CD14-positive monocyte (primary cell): ENCODE data around the gene CELF4. TPM values are rescaled to one million over a fixed set of nuclear protein-coding genes. Genes with fewer than 3 reads are reported as not detected.

Experiments
- DNase-seq, 3 donors: peaks; one replicate each; pipeline ENCODE4 v3.0.0-alpha.2; 2011 to 2022
- H2AFZ ChIP-seq: 2 replicates; pipeline ENCODE4 v1.6.0; 2012; ENCODE audit warnings: mild to moderate bottlenecking, low read depth, low read length, inconsistent platforms; ENCODE audit not compliant: insufficient read depth, poor library complexity, severe bottlenecking
- H3K27ac ChIP-seq, 2 donors: 1 replicate in 1 of 2; 2 replicates in 1 of 2; pipeline ENCODE4 v1.5.1; 2012 to 2013; ENCODE audit warnings: low read length in 2 of 2, control low read depth in 1 of 2, inconsistent platforms in 1 of 2, low read depth in 1 of 2, mild to moderate bottlenecking in 1 of 2
- H3K27me3 ChIP-seq, 2 donors: one replicate each; pipeline versions ENCODE4 v1.6.0 to v1.6.1; 2011 to 2013; ENCODE audit warnings: low read length in 2 of 2; ENCODE audit not compliant: control insufficient read depth in 2 of 2, insufficient read depth in 2 of 2
- H3K36me3 ChIP-seq, 2 donors: replicated peaks in 1 of 2; 1 replicate in 1 of 2; 2 replicates in 1 of 2; pipeline versions ENCODE4 v1.5.1 to v1.6.1; 2012 to 2013; ENCODE audit warnings: low read length in 2 of 2, control low read depth in 1 of 2, inconsistent platforms in 1 of 2, mild to moderate bottlenecking in 1 of 2; ENCODE audit not compliant: insufficient read depth in 2 of 2, control insufficient read depth in 1 of 2
- H3K4me1 ChIP-seq, 2 donors: 1 replicate in 1 of 2; 2 replicates in 1 of 2; pipeline versions ENCODE4 v1.5.1 to v1.6.1; 2012 to 2013; ENCODE audit warnings: low read length in 2 of 2, control low read depth in 1 of 2, inconsistent platforms in 1 of 2, mild to moderate bottlenecking in 1 of 2, moderate library complexity in 1 of 2; ENCODE audit not compliant: insufficient read depth in 2 of 2, control insufficient read depth in 1 of 2
- H3K4me2 ChIP-seq: replicated peaks from 2 replicates; pipeline ENCODE3; 2012; ENCODE audit warnings: low read length, moderate library complexity, mild to moderate bottlenecking; ENCODE audit not compliant: poor library complexity, severe bottlenecking; ENCODE audit errors: extremely low read depth
- H3K4me3 ChIP-seq, 3 experiments: fragments of 200-600 bp in 1 of 3; sonication (generic) in 1 of 3; replicated peaks in 1 of 3; 1 replicate in 2 of 3; 2 replicates in 1 of 3; pipeline ENCODE4 v1.5.1; 2011 to 2013; ENCODE audit warnings: low read length in 3 of 3, mild to moderate bottlenecking in 3 of 3, control low read depth in 2 of 3, low read depth in 2 of 3, inconsistent platforms in 1 of 3, moderate library complexity in 1 of 3
- H3K79me2 ChIP-seq: 2 replicates; pipeline ENCODE4 v1.6.0; 2012; ENCODE audit warnings: mild to moderate bottlenecking, control low read depth, inconsistent platforms, low read length, moderate library complexity; ENCODE audit not compliant: insufficient read depth
- H3K9ac ChIP-seq: 2 replicates; pipeline ENCODE4 v1.6.0; 2017; ENCODE audit warnings: low read length, mild to moderate bottlenecking; ENCODE audit not compliant: insufficient read depth, poor library complexity, severe bottlenecking
- H3K9me3 ChIP-seq, 2 donors: replicated peaks in 1 of 2; 1 replicate in 1 of 2; 2 replicates in 1 of 2; pipeline versions ENCODE4 v1.5.1 to v1.6.1; 2012 to 2013; ENCODE audit warnings: low read length in 2 of 2, control low read depth in 1 of 2; ENCODE audit not compliant: control insufficient read depth in 1 of 2, insufficient read depth in 1 of 2
- H4K20me1 ChIP-seq: 2 replicates; pipeline ENCODE4 v1.6.0; 2012; ENCODE audit warnings: mild to moderate bottlenecking, low read length, control low read depth, moderate library complexity; ENCODE audit not compliant: insufficient read depth
- H3K27ac Mint-ChIP-seq, 7 donors: one replicate each; pipeline ENCODE4 v1.8.0; 2020; ENCODE audit warnings: mild to moderate bottlenecking in 7 of 7, mixed read lengths in 7 of 7, moderate library complexity in 6 of 7, inconsistent platforms in 2 of 7
- H3K27me3 Mint-ChIP-seq, 3 donors: one replicate each; pipeline ENCODE4 v1.8.0; 2021 to 2022; ENCODE audit warnings: low read depth in 3 of 3, mild to moderate bottlenecking in 3 of 3, mixed read lengths in 3 of 3, moderate library complexity in 3 of 3, inconsistent platforms in 1 of 3
- H3K36me3 Mint-ChIP-seq, 2 donors: one replicate each; pipeline ENCODE4 v1.8.0; 2020; ENCODE audit warnings: mixed read lengths in 2 of 2, inconsistent platforms in 1 of 2, mild to moderate bottlenecking in 1 of 2
- H3K4me1 Mint-ChIP-seq: one replicate; pipeline ENCODE4 v1.8.0; 2020; ENCODE audit warnings: mild to moderate bottlenecking, mixed read lengths
- H3K4me3 Mint-ChIP-seq, 2 donors: one replicate each; pipeline ENCODE4 v1.8.0; 2020; ENCODE audit warnings: mild to moderate bottlenecking in 2 of 2, mixed read lengths in 2 of 2, moderate library complexity in 1 of 2
- H3K9me3 Mint-ChIP-seq, 7 donors: one replicate each; pipeline ENCODE4 v1.8.0; 2020 to 2022; ENCODE audit warnings: mixed read lengths in 7 of 7, mild to moderate bottlenecking in 6 of 7, moderate library complexity in 6 of 7, inconsistent platforms in 2 of 7
- WGBS: methylation state at CpG from one replicate; pipeline ENCODE4 v1.1.5; 2013; ENCODE audit warnings: missing lambda C conversion rate; ENCODE audit not compliant: insufficient coverage; 5-methylcytosine and 5-hydroxymethylcytosine counted together
- intact Hi-C, 2 donors: fragments of 100-400 bp; cut with micrococcal nuclease; formaldehyde crosslinking; loops; one replicate each; pipeline versions ENCODE4 v1.15.0 to v1.15.1; 2023
- polyA plus RNA-seq, 3 donors: library from polyadenylated mRNA; depleted of rRNA in 1 of 3; unstranded in 2 of 3; stranded (reverse) in 1 of 3; fragments of 300-500 nt in 2 of 3; fragments of >200 nt in 1 of 3; fragmentation: Illumina TruSeq in 2 of 3; gene quantifications; 1 replicate in 2 of 3; 2 replicates in 1 of 3; pipeline ENCODE4 v1.2.3, GENCODE V29; 2012 to 2021
- TF ChIP-seq, protein P1 (sequence below): fragments of 200-600 bp; IDR thresholded peaks from one replicate; pipeline ENCODE4 v1.8.0; 2022; ENCODE audit warnings: antibody characterized with exemption, mild to moderate bottlenecking

CELF4 gene
- polyA plus RNA-seq, 3 donors = not detected

DNA sequence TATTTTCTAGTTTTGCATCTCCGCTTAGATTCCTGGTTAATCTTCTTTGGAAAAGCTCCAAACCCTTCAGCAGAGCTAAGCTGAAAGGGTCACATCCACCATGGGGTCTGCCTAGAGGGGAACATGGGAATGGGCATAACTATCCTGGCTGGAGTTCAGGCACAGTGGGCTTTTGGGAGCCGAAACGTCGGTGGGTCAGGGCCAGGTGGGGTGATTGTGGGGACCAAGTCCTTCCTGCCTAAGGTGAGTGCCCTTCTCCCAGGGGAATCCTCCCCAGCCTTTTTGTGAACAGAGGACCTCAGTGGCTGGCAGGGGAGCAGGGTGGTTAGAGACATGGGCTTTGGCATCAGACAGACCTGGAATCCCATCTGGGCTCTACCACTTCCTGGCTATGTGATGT lies 60.3 kb downstream of the CELF4 start:
- H3K79me2 ChIP-seq = no peaks in the 10 kb centered on the region
- H3K27ac ChIP-seq = no peak overlapping the region
- no peak for DNase-seq
- no peaks in the 10 kb centered on the region for H4K20me1 ChIP-seq
- WGBS = 100% methylated on average over 1 of the region's 4 CpGs
- no peaks in the 10 kb centered on the region for H3K9me3 ChIP-seq
- TF ChIP-seq, protein P1, sequence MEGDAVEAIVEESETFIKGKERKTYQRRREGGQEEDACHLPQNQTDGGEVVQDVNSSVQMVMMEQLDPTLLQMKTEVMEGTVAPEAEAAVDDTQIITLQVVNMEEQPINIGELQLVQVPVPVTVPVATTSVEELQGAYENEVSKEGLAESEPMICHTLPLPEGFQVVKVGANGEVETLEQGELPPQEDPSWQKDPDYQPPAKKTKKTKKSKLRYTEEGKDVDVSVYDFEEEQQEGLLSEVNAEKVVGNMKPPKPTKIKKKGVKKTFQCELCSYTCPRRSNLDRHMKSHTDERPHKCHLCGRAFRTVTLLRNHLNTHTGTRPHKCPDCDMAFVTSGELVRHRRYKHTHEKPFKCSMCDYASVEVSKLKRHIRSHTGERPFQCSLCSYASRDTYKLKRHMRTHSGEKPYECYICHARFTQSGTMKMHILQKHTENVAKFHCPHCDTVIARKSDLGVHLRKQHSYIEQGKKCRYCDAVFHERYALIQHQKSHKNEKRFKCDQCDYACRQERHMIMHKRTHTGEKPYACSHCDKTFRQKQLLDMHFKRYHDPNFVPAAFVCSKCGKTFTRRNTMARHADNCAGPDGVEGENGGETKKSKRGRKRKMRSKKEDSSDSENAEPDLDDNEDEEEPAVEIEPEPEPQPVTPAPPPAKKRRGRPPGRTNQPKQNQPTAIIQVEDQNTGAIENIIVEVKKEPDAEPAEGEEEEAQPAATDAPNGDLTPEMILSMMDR = no peak
- no peaks in the 10 kb centered on the region for H3K27me3 ChIP-seq
- Mint-ChIP-seq H3K36me3 (no peaks in the 10 kb centered on the region), H3K27ac (no peak overlapping the region), H3K27me3 (peaks cover 1 to 9% (median 2%) of the 10 kb centered on the region in 3 donors), H3K4me3 (no peak overlapping the region), H3K9me3 (peaks cover 0 to 5% (median 2%) of the 10 kb centered on the region in 7 donors), H3K4me1 (no peaks in the 10 kb centered on the region)
- H3K4me3 ChIP-seq = no peak overlapping the region
- H3K4me1 ChIP-seq = no peaks in the 10 kb centered on the region
- intact Hi-C loops = no loop called here
- no peak overlapping the region for H3K4me2 ChIP-seq
- H3K9ac ChIP-seq = no peak overlapping the region
- no peaks in the 10 kb centered on the region for H3K36me3 ChIP-seq
- H2AFZ ChIP-seq = no peak overlapping the region

DNA sequence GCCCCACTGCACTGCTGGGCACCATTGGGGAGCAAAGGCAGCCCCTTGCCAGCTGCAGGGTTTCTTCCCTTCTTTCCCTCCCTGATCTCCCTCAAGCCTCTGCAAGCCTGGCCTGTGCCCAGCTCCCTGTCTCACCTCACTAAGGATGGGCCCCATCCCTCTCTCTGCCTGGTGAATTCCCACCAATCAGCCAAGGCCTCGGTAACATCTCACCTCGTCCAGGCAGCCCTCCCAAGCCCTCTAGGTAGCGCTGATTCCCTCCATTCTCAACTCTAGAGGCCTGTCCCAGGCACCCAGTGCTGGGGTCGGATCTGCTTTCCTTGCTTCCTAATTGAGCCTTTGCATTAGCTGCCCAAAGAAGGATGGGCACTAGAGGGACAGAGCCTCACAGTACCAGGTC lies 63.0 kb downstream of the CELF4 start:
- no peak overlapping the region for H2AFZ ChIP-seq
- no peaks in the 10 kb centered on the region for H3K4me1 ChIP-seq
- Mint-ChIP-seq H3K9me3 (peaks cover 0 to 1% (median 0%) of the 10 kb centered on the region in 7 donors), H3K36me3 (no peaks in the 10 kb centered on the region), H3K4me1 (no peaks in the 10 kb centered on the region), H3K4me3 (no peak overlapping the region), H3K27me3 (peaks cover 0 to 7% (median 2%) of the 10 kb centered on the region in 3 donors), H3K27ac (no peak overlapping the region)
- TF ChIP-seq, protein P1 = no peak
- H3K4me3 ChIP-seq = no peak overlapping the region
- no peaks in the 10 kb centered on the region for H3K79me2 ChIP-seq
- no peak overlapping the region for H3K27ac ChIP-seq
- no peaks in the 10 kb centered on the region for H3K36me3 ChIP-seq
- H4K20me1 ChIP-seq = no peaks in the 10 kb centered on the region
- no peaks in the 10 kb centered on the region for H3K9me3 ChIP-seq
- 93% methylated on average over 4 of the region's 4 CpGs for WGBS
- no peak overlapping the region for H3K9ac ChIP-seq
- H3K4me2 ChIP-seq = no peak overlapping the region
- intact Hi-C loops = no loop called here
- no peaks in the 10 kb centered on the region for H3K27me3 ChIP-seq
- no peak for DNase-seq
